Measurements from ENCODE around the gene AP2A2.
"Not testable (repeated sequence)": the region's sequence is repeated elsewhere in the genome, so short reads cannot be mapped to it uniquely, and the experiment has no call there.

Gene AP2A2

GRCh38 chr11:952406-953385 is 27.0 kb downstream of the AP2A2 start:
- DNase-seq (ENCODE audit: insufficient read length, low spot score) = no peak
- no peak for FAIRE-seq

DNA sequence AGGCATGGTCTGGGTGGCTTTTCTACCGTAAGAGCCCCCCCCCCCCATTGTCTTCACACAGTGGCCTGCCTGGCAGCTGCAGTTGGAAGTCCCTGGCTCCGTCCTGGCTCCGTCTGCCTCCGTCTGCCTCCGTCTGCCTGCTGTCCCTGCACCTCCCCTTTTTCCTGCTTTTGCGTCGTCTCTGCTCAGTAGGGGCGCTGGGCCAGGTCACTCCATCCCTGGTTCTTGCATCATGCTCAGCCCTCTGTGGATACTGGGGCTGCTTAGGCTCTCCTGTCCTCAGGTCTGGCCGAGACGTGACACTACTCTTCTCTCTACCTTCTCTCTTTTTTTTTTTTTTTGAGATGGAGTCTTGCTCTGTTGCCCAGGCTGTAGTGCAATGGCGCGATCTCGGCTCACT is 27.8 kb downstream of the AP2A2 start:
- DNase-seq (ENCODE audit: insufficient read length, low spot score) = no peak
- FAIRE-seq = no peak

DNA sequence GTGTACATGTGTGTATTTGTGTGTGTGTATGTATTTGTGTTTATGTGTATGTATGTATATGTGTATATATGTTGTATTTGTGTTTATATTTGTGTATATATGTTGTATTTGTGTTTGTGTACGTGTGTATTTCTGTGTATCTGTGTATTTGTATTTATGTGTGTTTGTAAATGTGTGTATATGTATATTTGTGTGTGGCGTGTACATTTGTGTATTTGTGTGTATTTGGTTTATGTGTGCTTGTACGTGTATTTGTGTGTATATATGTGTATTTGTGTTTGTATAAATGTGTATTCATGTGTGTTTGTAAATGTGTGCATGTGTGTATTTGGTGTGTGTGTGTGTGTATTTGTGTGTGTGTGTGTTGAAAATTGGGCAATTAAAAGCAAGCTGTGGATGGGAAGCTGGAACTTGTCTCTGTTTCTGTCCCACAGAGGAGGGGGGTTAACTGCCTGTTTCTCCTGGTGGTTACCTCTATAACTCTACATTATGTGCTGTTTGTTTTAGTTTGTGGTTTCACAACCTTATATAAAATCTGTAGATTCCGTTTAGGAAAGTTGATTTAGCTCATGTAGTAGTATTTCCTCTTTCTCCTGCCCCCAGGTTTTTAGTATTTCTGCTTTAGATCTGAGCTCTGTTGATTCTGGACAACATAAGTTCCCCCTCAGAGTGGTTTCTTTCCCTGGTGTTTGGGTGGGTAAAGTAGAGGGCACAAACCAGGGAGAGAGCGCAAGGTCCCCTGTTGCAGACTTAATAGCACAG is 28.9 kb downstream of the AP2A2 start:
- no peak for FAIRE-seq
- DNase-seq (ENCODE audit: insufficient read length, low spot score) = no peak

DNA sequence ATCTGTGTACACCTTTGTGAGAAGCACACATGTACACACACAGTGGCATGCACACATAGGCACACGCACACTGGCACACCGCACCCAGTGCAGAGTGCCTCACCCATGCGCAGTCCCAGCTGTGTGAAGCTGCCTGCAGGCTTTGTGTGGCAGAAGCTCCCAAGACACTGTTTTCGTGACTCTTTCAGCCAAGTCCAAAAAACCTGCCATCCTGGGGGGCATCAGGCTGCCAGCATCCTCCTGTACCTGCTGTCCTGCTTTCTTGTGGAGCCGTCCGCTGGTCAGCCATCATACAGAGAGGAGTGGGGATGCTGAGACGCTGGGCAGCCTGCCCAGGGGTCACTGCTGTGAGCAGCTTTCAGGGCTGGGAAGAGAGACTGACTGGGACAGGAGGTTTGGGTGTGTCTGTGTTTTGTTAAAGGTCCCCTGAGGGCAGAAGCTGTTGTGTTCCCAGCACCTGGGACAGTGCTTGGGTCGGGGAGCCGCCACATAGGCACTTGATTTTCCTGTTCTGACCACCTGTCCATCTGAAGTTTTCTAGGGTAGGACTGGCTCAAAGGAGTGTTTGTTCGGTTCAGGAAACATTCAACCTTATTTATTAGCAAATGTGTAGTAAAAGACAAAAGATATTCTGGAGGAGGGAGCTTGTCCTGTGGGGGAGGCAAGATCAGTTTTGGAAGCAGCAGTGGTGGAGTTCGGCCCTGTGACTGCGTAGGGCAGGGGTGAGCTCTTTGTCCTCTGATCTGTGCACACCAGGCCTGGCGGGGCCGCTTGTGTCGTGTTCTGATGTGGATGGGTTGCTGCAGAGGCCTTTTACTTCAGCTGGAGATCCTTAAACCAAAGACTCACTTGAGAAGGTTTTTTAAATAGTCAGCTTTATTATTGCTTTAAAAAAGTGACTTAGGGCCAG is 29.7 kb downstream of the AP2A2 start:
- DNase-seq (ENCODE audit: insufficient read length, low spot score) (no peak), FAIRE-seq (no peak)

DNA sequence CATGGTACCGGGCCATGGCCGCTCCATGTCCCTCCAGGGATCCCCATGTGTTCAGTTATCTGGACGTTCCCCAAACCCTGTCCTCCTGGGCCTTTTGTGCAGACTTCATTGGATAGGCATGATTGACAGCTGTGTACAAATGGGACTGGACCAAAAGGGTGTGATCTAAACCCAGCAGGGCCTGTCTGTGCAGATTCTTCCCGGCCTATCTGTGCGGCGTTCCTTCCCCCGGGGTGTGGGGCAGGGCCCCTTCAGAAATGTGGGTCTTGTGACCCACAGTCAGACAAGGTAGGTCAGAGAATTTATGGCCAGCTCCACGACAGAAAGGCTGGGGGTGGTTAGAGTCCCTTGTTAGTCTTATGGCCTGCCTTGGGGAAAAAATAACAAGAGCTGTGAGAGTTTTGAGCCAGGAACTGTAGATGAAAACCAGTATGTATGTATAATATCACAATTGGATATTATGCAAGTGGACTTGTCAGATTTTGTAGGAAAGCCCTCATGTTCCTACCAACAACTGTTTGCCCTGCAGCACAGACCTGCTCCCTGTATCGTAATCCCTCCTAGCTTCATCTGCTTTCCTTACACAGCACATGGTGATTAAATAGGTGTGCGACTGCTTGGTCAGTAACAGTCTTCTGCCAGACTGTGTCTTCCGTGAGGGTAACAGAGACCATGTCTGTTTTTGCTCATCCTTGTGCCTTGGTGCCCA is 31.7 kb downstream of the AP2A2 start:
- FAIRE-seq (peak; percentile 4), DNase-seq (ENCODE audit: insufficient read length, low spot score) (no peak)

GRCh38 chr11:958101-958500 is 32.4 kb downstream of the AP2A2 start:
- DNase-seq (ENCODE audit: insufficient read length, low spot score) (no peak), FAIRE-seq (no peak)

DNA sequence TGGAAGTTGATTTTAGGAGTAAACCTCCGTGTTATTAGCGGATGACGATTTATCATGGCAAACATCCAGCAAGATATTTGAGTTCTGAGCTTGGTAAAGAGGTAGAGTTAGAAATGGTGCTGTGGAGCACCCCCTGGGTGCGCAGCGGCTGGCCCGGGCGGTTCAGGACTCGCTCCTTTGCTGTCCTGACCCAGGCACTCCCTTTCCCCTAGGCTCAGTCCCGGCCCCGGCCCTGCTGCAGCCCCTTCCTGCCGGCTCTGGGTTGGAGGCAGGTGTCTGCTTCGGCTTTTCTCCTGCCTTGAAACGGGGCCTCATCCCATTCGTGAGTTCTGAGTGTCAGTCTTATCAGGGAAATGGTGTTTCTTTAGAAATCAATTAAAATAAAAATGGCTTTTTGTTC is 33.4 kb downstream of the AP2A2 start:
- no peak for FAIRE-seq
- no peak for DNase-seq (ENCODE audit: insufficient read length, low spot score)

DNA sequence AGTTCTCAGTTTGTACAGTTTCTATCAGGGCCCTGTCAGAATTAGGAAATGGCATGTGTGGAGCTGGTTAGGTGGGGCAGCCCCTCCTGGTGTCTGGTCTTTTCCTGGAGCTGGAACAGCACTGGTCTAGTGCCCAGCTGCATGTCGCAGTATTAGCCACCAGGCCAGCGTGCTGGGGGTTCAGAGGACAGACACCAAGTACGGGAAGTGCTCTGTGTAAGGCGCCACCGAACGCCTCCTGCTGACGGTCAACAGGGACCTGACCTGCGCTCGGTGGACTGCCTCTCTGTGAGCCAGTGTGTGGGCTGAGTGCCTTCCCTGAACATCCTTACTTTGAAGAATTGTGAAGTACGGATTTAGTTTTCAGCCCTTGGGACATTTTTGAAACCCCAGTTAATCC is 33.9 kb downstream of the AP2A2 start:
- FAIRE-seq = no peak
- no peak for DNase-seq (ENCODE audit: insufficient read length, low spot score)

DNA sequence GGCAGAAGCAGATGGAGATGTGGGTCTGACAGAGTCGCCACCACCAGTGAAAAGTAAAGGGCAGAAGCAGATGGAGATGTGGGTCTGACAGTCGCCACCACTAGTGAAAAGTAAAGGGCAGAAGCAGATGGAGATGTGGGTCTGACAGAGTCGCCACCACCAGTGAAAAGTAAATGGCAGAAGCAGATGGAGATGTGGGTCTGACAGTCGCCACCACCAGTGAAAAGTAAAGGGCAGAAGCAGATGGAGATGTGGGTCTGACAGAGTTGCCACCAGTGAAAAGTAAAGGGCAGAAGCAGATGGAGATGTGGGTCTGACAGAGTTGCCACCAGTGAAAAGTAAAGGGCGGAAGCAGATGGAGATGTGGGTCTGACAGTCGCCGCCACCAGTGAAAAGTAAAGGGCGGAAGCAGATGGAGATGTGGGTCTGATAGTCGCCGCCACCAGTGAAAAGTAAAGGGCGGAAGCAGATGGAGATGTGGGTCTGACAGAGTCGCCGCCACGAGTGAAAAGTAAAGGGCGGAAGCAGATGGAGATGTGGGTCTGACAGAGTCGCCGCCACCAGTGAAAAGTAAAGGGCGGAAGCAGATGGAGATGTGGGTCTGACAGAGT is 35.7 kb downstream of the AP2A2 start:
- DNase-seq (ENCODE audit: insufficient read length, low spot score) = not testable (repeated sequence)

GRCh38 chr11:961921-962320 is 36.3 kb downstream of the AP2A2 start:
- DNase-seq (ENCODE audit: insufficient read length, low spot score) (no peak), FAIRE-seq (no peak)

More for the DNA sequence above, 35.7 kb downstream of the AP2A2 start:
- not testable (repeated sequence) for FAIRE-seq

DNA sequence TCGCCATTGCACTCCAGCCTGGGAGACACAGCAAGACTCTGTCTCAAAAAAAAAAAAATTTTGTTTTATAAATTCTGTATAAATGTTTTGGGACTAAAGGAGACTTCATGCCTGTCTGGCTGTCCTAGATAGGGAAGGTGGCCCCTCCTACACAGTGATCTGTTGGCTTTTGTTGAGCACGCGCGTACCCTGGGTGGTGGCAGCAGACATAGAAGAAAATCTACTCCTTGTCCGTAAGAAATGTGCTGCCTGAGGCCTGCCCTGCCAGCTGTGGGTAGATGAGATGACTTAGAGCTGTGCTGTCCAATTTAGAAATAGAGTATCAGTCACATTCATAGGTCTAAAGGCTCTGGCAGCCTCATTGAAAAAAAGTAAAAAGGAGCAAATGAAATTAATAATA is 37.0 kb downstream of the AP2A2 start:
- no peak for FAIRE-seq

GRCh38 chr11:963852-964251 is 38.2 kb downstream of the AP2A2 start:
- DNase-seq (ENCODE audit: insufficient read length, low spot score) = no peak

More for the DNA sequence above, 37.0 kb downstream of the AP2A2 start:
- no peak for DNase-seq (ENCODE audit: insufficient read length, low spot score)

DNA sequence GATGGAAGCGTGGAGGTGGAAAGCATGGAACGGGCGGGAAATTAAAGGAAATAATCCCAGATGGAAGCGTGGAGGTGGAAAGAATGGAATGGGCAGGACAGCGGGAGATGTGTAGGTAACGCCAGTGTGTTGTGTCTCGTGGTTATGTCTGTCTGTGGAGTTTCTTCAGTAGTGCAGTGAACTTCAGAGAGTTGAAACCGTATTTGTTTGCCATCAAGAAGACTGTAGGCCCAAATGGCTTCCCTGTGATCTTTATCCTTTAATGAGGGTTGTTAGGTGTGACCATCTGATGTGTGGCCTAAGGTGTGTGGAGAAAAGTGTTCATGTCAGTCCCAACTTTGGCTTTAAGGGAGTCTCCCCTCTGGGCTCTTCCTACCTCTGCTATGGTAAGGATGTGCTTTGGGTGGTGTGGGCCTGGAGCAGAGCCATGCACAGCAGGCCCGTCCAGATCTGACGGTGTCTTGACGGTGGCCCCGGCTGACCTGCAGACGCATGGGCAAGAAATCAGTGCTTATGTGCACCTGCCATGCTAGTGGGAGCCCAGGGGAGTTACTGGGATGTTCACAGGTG is 39.6 kb downstream of the AP2A2 start:
- DNase-seq (ENCODE audit: insufficient read length, low spot score) (no peak), FAIRE-seq (no peak)

More at GRCh38 chr11:963852-964251, 38.2 kb downstream of the AP2A2 start:
- no peak for FAIRE-seq

- FAIRE-seq (no peak), DNase-seq (ENCODE audit: insufficient read length, low spot score) (no peak)
These were observed 42.5 kb downstream of the AP2A2 start for GRCh38 chr11:967995-968751.

- DNase-seq (ENCODE audit: insufficient read length, low spot score) = no peak
- no peak for FAIRE-seq
These were observed 43.2 kb downstream of the AP2A2 start for GRCh38 chr11:968822-969221.

DNA sequence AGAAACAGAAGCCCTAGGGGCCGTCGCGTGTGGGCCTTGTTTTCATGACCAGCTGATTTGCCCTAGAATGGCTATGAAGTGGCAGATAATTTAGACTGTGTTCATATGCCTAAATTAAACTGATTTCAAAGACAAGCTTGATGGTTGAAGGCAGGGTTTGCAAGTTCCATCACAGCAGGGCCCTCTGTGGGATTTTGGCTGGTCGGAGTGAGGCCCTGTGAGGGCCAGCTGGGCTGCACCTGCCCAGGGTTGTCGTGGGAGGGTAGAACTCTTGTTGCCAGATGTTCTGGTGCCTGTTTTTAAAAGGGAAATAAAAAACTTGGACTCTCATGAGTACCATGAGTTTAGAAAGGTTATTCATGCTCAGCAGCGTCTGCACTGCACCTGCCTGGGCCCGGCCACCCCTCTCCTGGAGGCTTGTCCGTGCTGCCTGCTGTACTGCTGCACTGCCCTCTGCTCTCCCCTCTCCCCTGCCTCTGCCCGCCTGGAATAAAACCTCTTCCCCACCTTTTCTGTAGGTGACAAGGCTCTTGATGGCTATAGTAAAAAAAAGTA is 44.1 kb downstream of the AP2A2 start:
- FAIRE-seq (no peak), DNase-seq (ENCODE audit: insufficient read length, low spot score) (no peak)

GRCh38 chr11:970319-970871 is 44.7 kb downstream of the AP2A2 start:
- no peak for FAIRE-seq
- no peak for DNase-seq (ENCODE audit: insufficient read length, low spot score)

Data from GM19239 (cell line).